OCI-LY3 (cell line): ENCODE results near the gene ZC3H13.

ENCODE experiments used
- H2AFZ ChIP-seq: fragments of 200-600, 300-600 bp; shearing (Covaris generic); 2 replicates; pipeline ENCODE4 v1.6.0; 2014; ENCODE audit warnings: antibody characterized with exemption, low read depth, low read length
- H3K27ac ChIP-seq: fragments of 200-600, 300-600 bp; sonication (generic); 2 replicates; pipeline ENCODE4 v1.5.1; 2014; ENCODE audit warnings: mild to moderate bottlenecking, low read length, moderate library complexity, mixed read lengths
- H3K27me3 ChIP-seq: fragments of 200-600, 300-600 bp; sonication (generic); 2 replicates; pipeline ENCODE4 v1.6.1; 2014; ENCODE audit warnings: low read depth, low read length, mixed read lengths
- H3K36me3 ChIP-seq: fragments of 200-600, 300-600 bp; sonication (generic); replicated peaks from 2 replicates; pipeline ENCODE3; 2014; ENCODE audit warnings: low read depth, low read length, mixed read lengths
- H3K4me1 ChIP-seq: fragments of 300-600, 200-600 bp; sonication (generic); 2 replicates; pipeline ENCODE4 v1.6.1; 2014; ENCODE audit warnings: low read length, mixed read lengths
- H3K4me2 ChIP-seq: fragments of 200-600, 300-600 bp; sonication (generic); 2 replicates; pipeline ENCODE4 v1.6.1; 2014; ENCODE audit warnings: low read length, mixed read lengths
- H3K4me3 ChIP-seq: fragments of 300-600, 200-600 bp; sonication (generic); 2 replicates; pipeline ENCODE4 v1.5.1; 2014; ENCODE audit warnings: antibody characterized with exemption, mild to moderate bottlenecking, low read length, moderate library complexity
- H3K79me2 ChIP-seq: fragments of 300-600, 200-600 bp; shearing (Covaris generic); 2 replicates; pipeline ENCODE4 v1.6.1; 2014; ENCODE audit warnings: mild to moderate bottlenecking, low read length, mixed read lengths
- H3K9ac ChIP-seq: fragments of 300-600, 200-600 bp; shearing (Covaris generic); 2 replicates; pipeline ENCODE4 v1.6.0; 2014; ENCODE audit warnings: mild to moderate bottlenecking, low read length, moderate library complexity
- H3K9me3 ChIP-seq: fragments of 200-600, 300-600 bp; shearing (Covaris generic); 2 replicates; pipeline ENCODE4 v1.6.1; 2014; ENCODE audit warnings: low read length, mixed read lengths; ENCODE audit not compliant: insufficient read depth
- H4K20me1 ChIP-seq: fragments of 200-600, 300-600 bp; sonication (generic); 2 replicates; pipeline ENCODE4 v1.6.1; 2016; ENCODE audit warnings: low read length, mixed read lengths; ENCODE audit not compliant: insufficient read depth
- EZH2phosphoT487 ChIP-seq: fragments of 200-600 bp; shearing (Covaris generic); IDR thresholded peaks from 2 replicates; pipeline ENCODE4 v1.6.1; 2018; ENCODE audit warnings: antibody characterized with exemption, mixed run types, low read depth
- TF ChIP-seq, protein P1 (sequence below): fragments of 200-600, 300-600 bp; sonication (generic); IDR thresholded peaks from 2 replicates; pipeline ENCODE4 v1.5.1; 2014; ENCODE audit warnings: antibody characterized with exemption, low read length, low read depth

The ZC3H13 gene

GRCh38 chr13:46025157-46025556 is 27.4 kb downstream of the ZC3H13 start:
- TF ChIP-seq EZH2phosphoT487 = no peak
- TF ChIP-seq, protein P1, sequence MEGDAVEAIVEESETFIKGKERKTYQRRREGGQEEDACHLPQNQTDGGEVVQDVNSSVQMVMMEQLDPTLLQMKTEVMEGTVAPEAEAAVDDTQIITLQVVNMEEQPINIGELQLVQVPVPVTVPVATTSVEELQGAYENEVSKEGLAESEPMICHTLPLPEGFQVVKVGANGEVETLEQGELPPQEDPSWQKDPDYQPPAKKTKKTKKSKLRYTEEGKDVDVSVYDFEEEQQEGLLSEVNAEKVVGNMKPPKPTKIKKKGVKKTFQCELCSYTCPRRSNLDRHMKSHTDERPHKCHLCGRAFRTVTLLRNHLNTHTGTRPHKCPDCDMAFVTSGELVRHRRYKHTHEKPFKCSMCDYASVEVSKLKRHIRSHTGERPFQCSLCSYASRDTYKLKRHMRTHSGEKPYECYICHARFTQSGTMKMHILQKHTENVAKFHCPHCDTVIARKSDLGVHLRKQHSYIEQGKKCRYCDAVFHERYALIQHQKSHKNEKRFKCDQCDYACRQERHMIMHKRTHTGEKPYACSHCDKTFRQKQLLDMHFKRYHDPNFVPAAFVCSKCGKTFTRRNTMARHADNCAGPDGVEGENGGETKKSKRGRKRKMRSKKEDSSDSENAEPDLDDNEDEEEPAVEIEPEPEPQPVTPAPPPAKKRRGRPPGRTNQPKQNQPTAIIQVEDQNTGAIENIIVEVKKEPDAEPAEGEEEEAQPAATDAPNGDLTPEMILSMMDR = no peak
- H3K27ac ChIP-seq = no peak overlapping the region
- H3K9ac ChIP-seq = no peak overlapping the region
- no peaks in the 10 kb centered on the region for H3K4me1 ChIP-seq
- H3K27me3 ChIP-seq = no peaks in the 10 kb centered on the region
- H3K79me2 ChIP-seq = peaks cover 14% of the 10 kb centered on the region; the same call in 1 of the 2 replicates
- H3K4me2 ChIP-seq = no peak overlapping the region
- H2AFZ ChIP-seq = no peak overlapping the region
- no peaks in the 10 kb centered on the region for H3K9me3 ChIP-seq
- H3K4me3 ChIP-seq = no peak overlapping the region
- H4K20me1 ChIP-seq = peaks cover 4% of the 10 kb centered on the region; the same call in 1 of the 2 replicates
- peaks cover 7% of the 10 kb centered on the region for H3K36me3 ChIP-seq

DNA sequence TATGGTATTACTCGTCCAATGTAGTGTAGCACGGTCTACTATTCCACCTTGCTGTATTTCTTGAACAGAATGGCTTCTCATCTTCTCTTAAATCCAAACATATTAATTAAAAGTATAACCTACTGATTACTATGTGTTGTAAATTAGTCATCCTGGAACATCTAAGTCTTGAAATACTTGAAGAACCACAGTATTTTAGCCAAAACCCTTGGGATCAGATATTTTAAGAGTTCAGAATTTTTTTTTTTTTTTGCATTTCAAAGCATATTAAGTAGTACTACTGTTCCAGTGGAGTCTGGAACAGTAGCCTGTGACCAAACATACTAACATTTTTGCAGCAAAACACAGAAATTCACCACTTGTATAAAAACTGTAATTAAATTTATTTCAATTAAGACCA is 30.1 kb downstream of the ZC3H13 start:
- peaks cover 13% of the 10 kb centered on the region for H3K36me3 ChIP-seq
- no peaks in the 10 kb centered on the region for H3K79me2 ChIP-seq
- no peak overlapping the region for H3K9ac ChIP-seq
- no peaks in the 10 kb centered on the region for H3K4me1 ChIP-seq
- H3K27ac ChIP-seq = no peak overlapping the region
- no peak overlapping the region for H2AFZ ChIP-seq
- TF ChIP-seq EZH2phosphoT487 = no peak
- TF ChIP-seq, protein P1 = no peak
- no peaks in the 10 kb centered on the region for H4K20me1 ChIP-seq
- H3K4me2 ChIP-seq = no peak overlapping the region
- no peaks in the 10 kb centered on the region for H3K9me3 ChIP-seq
- no peak overlapping the region for H3K4me3 ChIP-seq
- H3K27me3 ChIP-seq = no peaks in the 10 kb centered on the region

DNA sequence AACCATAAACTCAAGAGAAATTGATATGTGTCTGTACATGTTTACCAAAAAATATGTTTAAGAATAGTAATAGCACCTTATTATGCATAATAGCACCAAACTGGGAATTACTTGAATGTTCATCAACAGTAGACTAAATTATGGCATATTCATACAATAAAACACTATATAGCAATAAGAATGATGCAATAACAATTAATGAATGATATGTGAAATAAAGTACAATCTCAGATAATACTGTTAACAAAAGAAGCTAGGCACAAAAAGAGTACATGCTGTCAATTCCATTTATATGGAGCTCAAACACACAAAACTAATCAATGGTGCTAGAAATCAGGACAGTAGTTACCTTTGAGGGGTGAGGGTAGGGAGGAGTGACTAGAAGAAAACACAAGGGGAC is 36.3 kb downstream of the ZC3H13 start:
- Histone ChIP-seq H3K9ac (no peak overlapping the region), H3K4me1 (no peaks in the 10 kb centered on the region), H3K4me2 (no peak overlapping the region), H3K79me2 (no peaks in the 10 kb centered on the region), H3K4me3 (no peak overlapping the region), H3K9me3 (no peaks in the 10 kb centered on the region), H3K27me3 (no peaks in the 10 kb centered on the region), H3K27ac (no peak overlapping the region), H4K20me1 (0 out of 2 replicates have a peak, but pooled peaks cover 4% of the 10 kb centered on the region), H3K36me3 (peaks cover 33% of the 10 kb centered on the region), H2AFZ (no peak overlapping the region)
- no peak for TF ChIP-seq EZH2phosphoT487
- TF ChIP-seq, protein P1 = no peak

DNA sequence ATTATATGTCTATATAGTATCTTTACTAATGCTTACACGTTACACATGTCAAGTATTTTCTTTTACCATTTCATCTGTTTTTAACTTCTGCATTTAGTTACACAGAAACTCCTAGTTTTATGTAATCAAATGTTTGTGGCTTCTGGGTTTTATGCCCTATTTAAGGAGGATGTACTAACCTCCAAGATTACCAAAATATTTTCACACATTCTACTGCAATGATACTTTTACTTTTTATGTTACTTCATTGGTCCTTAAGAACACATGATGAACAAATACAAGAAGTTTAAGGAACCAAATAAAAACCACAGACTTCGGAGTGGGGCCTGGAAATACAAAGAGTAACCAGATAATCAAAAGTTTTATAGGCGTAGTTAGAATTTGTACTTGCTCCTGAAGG is 37.2 kb downstream of the ZC3H13 start:
- H3K27ac ChIP-seq = no peak overlapping the region
- H3K36me3 ChIP-seq = peaks cover 33% of the 10 kb centered on the region
- no peaks in the 10 kb centered on the region for H3K27me3 ChIP-seq
- no peak overlapping the region for H3K4me2 ChIP-seq
- no peak overlapping the region for H3K4me3 ChIP-seq
- no peaks in the 10 kb centered on the region for H3K4me1 ChIP-seq
- 0 out of 2 replicates have a peak, but pooled peaks cover 4% of the 10 kb centered on the region for H4K20me1 ChIP-seq
- no peak overlapping the region for H2AFZ ChIP-seq
- no peaks in the 10 kb centered on the region for H3K9me3 ChIP-seq
- no peak overlapping the region for H3K9ac ChIP-seq
- no peak for TF ChIP-seq EZH2phosphoT487
- TF ChIP-seq, protein P1 = no peak
- no peaks in the 10 kb centered on the region for H3K79me2 ChIP-seq
